GM21381 (cell line): Measurements from ENCODE around the gene KRT33B.
"Not testable (repeated sequence)": the region's sequence is repeated elsewhere in the genome, so short reads cannot be mapped to it uniquely, and the experiment has no call there.

Source experiments
- ATAC-seq: cut with Tn5 transposase; IDR thresholded peaks from one replicate; pipeline ENCODE4 v1.9.1; 2021; ENCODE audit warnings: mild to moderate bottlenecking, moderate library complexity; ENCODE audit not compliant: unreplicated experiment

KRT33B gene

GRCh38 chr17:41394254-41394996 lies 24.8 kb upstream of the KRT33B start:
- no peak for ATAC-seq

- no peak for ATAC-seq
Observed at GRCh38 chr17:41393826-41394225, 24.2 kb upstream of the KRT33B start.

GRCh38 chr17:41393294-41393693 lies 23.7 kb upstream of the KRT33B start:
- no peak for ATAC-seq

GRCh38 chr17:41392278-41392677 lies 22.7 kb upstream of the KRT33B start:
- no peak for ATAC-seq

- ATAC-seq: no peak
Observed at GRCh38 chr17:41391535-41391934, 21.9 kb upstream of the KRT33B start.

- no peak for ATAC-seq
Observed at GRCh38 chr17:41390411-41390938, 20.9 kb upstream of the KRT33B start.

GRCh38 chr17:41387670-41388069 lies 18.1 kb upstream of the KRT33B start:
- no peak for ATAC-seq

- ATAC-seq: no peak
Observed at GRCh38 chr17:41386227-41386626, 16.6 kb upstream of the KRT33B start.

GRCh38 chr17:41383690-41384089 lies 14.1 kb upstream of the KRT33B start:
- no peak for ATAC-seq

- no peak for ATAC-seq
Observed at GRCh38 chr17:41382394-41382793, 12.8 kb upstream of the KRT33B start.

- not testable (repeated sequence) for ATAC-seq
Observed at GRCh38 chr17:41381943-41382342, 12.3 kb upstream of the KRT33B start, which contains the start of gene KRT34. Gene KRT34, minus strand, starts transcription at chr17:41382306. Its CDS starts 60 bp downstream, at chr17:41382246.

GRCh38 chr17:41380091-41380490 lies 10.5 kb upstream of the KRT33B start:
- ATAC-seq: not testable (repeated sequence)

- no peak for ATAC-seq
Observed at GRCh38 chr17:41377546-41377945, 7.9 kb upstream of the KRT33B start.

GRCh38 chr17:41369023-41369422 lies 590 bp downstream of the KRT33B start:
- no peak for ATAC-seq

GRCh38 chr17:41367426-41368075 lies 2.1 kb downstream of the KRT33B start:
- ATAC-seq: no peak

GRCh38 chr17:41366070-41366469 lies 3.5 kb downstream of the KRT33B start:
- ATAC-seq: no peak

- ATAC-seq: no peak
Observed at GRCh38 chr17:41363881-41364280, 5.7 kb downstream of the KRT33B start.

GRCh38 chr17:41360296-41360995 lies 9.2 kb downstream of the KRT33B start:
- ATAC-seq: no peak

- ATAC-seq: no peak
Observed at GRCh38 chr17:41354536-41354935, 15.1 kb downstream of the KRT33B start.

GRCh38 chr17:41352597-41353366 lies 16.8 kb downstream of the KRT33B start:
- ATAC-seq: no peak

- ATAC-seq: no peak
Observed at GRCh38 chr17:41351177-41351576, 18.4 kb downstream of the KRT33B start.
